ENCODE data around the gene CD200R1.

GRCh38 chr3:112925969-112926368, 48.9 kb downstream of the CD200R1 start:
- TF ChIP-seq CTCF (IDR thresholded peaks at IDR 0.05; ENCODE audit: insufficient read depth, low read length, poor library complexity, severe bottlenecking) (no peak), EZH2phosphoT487 (conservative IDR thresholded peaks at IDR 0.05; ENCODE audit: low read length) (no peak)

Data from SU-DHL-6 (cell line).